Measurements from ENCODE around the gene UTS2B. TPM values are rescaled to one million over a fixed set of nuclear protein-coding genes. Genes with fewer than 3 reads are reported as not detected.

The UTS2B gene
- total and polyA plus RNA-seq, 9 of the 15 experiments (the other 6 are each of a cell fraction or from before 2014, with no cell fraction given): 0.06 TPM; not detected in 8

DNA sequence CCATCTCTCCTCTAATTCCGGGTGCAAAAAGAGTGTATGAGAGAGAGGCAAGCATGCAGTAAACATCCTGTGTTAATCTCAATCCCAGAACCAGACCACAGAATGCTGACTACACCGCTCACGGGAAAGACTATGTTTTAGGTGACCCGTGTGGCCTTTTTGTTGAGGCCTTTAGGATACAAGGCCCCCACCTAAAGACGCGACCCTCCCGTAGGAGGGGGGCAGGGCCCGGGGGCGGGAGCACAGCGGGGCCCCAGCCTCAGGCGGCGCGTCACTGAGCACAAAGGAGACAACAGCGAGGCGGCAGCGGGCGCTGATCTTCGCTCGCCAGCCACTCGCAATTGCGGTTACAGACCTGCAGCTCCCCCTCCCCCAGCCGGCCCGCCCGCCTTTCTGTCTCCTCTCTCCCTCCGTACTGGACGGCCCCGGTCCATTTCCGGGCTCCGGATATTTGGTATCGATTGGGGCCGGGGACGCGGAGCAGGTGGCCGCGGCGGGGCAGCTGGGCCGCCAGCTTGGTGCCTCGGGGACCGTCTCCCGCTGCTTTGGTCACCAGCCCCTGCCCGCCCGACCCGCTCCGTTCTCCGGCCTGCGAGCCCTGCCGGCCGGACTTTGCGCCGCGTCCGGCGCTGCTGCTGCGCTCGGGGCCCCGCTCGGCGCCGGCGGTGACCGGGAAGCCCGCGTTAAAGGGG is 1.2 kb downstream of the UTS2B start, which contains the start of gene CCDC50 (continued):
- TF ChIP-seq U2AF1 (optimal IDR thresholded peaks at IDR 0.05; ENCODE audit: low read depth, low read length): no peak
- TF ChIP-seq ZNF764 (CRISPR knock-in tag; IDR thresholded peaks at IDR 0.05; ENCODE audit: low read depth): no peak
- peak; percentile 91 for TF ChIP-seq RBBP5 (IDR thresholded peaks at IDR 0.05; ENCODE audit: borderline replicate concordance, insufficient read depth, low read length, poor library complexity, severe bottlenecking)
- no peak for TF ChIP-seq ZKSCAN8 (CRISPR knock-in tag; IDR thresholded peaks at IDR 0.05)
- no peak for TF ChIP-seq ESRRB (CRISPR knock-in tag; IDR thresholded peaks at IDR 0.05; ENCODE audit: borderline replicate concordance)
- TF ChIP-seq, protein P1, sequence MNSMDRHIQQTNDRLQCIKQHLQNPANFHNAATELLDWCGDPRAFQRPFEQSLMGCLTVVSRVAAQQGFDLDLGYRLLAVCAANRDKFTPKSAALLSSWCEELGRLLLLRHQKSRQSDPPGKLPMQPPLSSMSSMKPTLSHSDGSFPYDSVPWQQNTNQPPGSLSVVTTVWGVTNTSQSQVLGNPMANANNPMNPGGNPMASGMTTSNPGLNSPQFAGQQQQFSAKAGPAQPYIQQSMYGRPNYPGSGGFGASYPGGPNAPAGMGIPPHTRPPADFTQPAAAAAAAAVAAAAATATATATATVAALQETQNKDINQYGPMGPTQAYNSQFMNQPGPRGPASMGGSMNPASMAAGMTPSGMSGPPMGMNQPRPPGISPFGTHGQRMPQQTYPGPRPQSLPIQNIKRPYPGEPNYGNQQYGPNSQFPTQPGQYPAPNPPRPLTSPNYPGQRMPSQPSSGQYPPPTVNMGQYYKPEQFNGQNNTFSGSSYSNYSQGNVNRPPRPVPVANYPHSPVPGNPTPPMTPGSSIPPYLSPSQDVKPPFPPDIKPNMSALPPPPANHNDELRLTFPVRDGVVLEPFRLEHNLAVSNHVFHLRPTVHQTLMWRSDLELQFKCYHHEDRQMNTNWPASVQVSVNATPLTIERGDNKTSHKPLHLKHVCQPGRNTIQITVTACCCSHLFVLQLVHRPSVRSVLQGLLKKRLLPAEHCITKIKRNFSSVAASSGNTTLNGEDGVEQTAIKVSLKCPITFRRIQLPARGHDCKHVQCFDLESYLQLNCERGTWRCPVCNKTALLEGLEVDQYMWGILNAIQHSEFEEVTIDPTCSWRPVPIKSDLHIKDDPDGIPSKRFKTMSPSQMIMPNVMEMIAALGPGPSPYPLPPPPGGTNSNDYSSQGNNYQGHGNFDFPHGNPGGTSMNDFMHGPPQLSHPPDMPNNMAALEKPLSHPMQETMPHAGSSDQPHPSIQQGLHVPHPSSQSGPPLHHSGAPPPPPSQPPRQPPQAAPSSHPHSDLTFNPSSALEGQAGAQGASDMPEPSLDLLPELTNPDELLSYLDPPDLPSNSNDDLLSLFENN (IDR thresholded peaks at IDR 0.05; ENCODE audit: low read depth in 2 of 2, low read length in 2 of 2): 0 out of 4 replicates have a peak, but pooled peaks of 1 of the 2 experiments have one; percentile 52
- TF ChIP-seq, protein P2, sequence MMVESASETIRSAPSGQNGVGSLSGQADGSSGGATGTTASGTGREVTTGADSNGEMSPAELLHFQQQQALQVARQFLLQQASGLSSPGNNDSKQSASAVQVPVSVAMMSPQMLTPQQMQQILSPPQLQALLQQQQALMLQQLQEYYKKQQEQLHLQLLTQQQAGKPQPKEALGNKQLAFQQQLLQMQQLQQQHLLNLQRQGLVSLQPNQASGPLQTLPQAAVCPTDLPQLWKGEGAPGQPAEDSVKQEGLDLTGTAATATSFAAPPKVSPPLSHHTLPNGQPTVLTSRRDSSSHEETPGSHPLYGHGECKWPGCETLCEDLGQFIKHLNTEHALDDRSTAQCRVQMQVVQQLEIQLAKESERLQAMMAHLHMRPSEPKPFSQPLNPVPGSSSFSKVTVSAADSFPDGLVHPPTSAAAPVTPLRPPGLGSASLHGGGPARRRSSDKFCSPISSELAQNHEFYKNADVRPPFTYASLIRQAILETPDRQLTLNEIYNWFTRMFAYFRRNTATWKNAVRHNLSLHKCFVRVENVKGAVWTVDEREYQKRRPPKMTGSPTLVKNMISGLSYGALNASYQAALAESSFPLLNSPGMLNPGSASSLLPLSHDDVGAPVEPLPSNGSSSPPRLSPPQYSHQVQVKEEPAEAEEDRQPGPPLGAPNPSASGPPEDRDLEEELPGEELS (CRISPR knock-in tag; IDR thresholded peaks at IDR 0.05; ENCODE audit: borderline replicate concordance): no peak
- TF ChIP-seq ZFPM2 (CRISPR knock-in tag; IDR thresholded peaks at IDR 0.05): no peak
- TF ChIP-seq PRPF4 (IDR thresholded peaks at IDR 0.05; ENCODE audit: insufficient read depth, low read depth, low read length, poor library complexity, severe bottlenecking): peak; percentile 56
- TF ChIP-seq, protein P3, sequence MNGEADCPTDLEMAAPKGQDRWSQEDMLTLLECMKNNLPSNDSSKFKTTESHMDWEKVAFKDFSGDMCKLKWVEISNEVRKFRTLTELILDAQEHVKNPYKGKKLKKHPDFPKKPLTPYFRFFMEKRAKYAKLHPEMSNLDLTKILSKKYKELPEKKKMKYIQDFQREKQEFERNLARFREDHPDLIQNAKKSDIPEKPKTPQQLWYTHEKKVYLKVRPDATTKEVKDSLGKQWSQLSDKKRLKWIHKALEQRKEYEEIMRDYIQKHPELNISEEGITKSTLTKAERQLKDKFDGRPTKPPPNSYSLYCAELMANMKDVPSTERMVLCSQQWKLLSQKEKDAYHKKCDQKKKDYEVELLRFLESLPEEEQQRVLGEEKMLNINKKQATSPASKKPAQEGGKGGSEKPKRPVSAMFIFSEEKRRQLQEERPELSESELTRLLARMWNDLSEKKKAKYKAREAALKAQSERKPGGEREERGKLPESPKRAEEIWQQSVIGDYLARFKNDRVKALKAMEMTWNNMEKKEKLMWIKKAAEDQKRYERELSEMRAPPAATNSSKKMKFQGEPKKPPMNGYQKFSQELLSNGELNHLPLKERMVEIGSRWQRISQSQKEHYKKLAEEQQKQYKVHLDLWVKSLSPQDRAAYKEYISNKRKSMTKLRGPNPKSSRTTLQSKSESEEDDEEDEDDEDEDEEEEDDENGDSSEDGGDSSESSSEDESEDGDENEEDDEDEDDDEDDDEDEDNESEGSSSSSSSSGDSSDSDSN (IDR thresholded peaks at IDR 0.05; ENCODE audit: borderline replicate concordance in 1 of 2, low read depth in 2 of 2, low read length in 2 of 2): peak; percentile 63 to 81; a peak in 2 of 4 replicates
- no peak for TF ChIP-seq HNRNPH1 (optimal IDR thresholded peaks at IDR 0.05; ENCODE audit: low read depth, low read length)
- TF ChIP-seq NFE2L1 (tag; IDR thresholded peaks at IDR 0.05; ENCODE audit: borderline replicate concordance, low read depth): no peak
- TF ChIP-seq CBX3 (IDR thresholded peaks at IDR 0.05; ENCODE audit: borderline replicate concordance in 1 of 2, low read length in 2 of 2): 0 out of 3 replicates have a peak, but pooled peaks of 1 of the 2 experiments have one; percentile 10
- no peak for TF ChIP-seq MAFG (tag; conservative IDR thresholded peaks at IDR 0.05)
- no peak for TF ChIP-seq SRF (CRISPR knock-in tag; IDR thresholded peaks at IDR 0.05)

All from K562 (cell line).